H4 (cell line): ENCODE data around the gene PSMA4. TPM values are rescaled to one million over a fixed set of nuclear protein-coding genes. Genes with fewer than 3 reads are reported as not detected.
"Not testable (repeated sequence)": the region's sequence is repeated elsewhere in the genome, so short reads cannot be mapped to it uniquely, and the experiment has no call there.

Experiments used
- DNase-seq: peaks from one replicate; pipeline ENCODE4 v3.0.0-alpha.2; 2015; ENCODE audit warnings: low spot score
- total RNA-seq: library from RNA; depleted of rRNA; stranded (reverse); fragments of >200 nt; shearing (Covaris generic); gene quantifications from 2 replicates; pipeline ENCODE4 v1.2.3, GENCODE V29; 2014; rRNA removed

The PSMA4 gene
- 610 and 702 TPM in 2 replicates for total RNA-seq

DNA sequence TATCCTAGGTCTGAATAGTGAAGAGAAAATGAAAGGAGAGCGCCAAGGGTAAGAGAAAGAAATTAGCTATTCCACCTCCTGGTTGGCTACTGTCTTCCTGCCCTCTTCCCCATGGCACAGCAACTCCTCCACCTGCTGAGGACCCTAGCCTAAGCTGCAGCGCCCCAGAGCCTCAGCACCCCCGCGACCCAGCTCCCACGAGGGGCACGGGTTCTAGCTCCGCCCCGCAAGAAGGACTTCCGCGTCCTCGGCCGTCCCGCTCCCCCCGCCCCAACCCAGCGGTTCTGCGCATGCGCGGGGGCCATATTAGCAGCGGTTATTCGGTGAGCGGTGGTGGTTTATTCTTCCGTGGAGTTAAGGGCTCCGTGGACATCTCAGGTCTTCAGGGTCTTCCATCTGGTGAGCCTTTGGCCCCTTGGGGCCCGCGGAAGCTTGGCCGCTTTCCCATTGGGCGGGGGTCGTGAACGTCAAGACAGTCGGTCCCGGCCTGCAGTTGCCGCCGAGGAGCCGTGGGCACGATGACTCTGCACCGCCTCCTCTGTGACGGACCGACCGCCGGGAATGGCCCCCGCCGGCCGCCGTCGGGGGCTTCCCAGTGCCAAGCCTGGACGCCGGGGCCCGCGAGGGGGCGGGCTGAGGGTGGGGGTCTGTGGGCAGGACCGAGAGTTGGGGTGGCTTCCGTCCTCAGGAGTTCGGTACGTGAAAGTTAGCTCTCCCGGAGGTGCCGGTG lies at the start of gene PSMA4:
TSS of gene PSMA4 (plus strand) at position 304 of the 730 bp plus-strand sequence. CDS start 1,484 bp downstream, outside the sequence.
- DNase-seq = peak; percentile 79

DNA sequence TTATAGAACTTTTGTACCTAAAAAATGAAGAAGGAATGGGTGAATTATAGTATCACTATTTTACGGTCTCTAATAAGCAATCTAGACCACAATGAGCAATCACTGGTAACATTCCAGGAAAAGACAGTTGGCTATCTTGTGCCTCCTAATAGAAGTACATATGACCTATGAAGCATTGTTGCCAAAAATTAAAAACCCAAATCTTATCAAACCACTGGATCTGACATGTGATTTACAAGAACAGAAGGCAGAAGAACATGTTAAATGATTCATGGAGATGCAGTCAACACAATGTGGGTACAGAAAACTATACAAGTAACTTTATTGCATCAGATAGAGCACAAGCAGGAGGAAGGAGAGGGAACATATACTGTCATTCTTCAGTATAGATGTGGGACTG lies 47.4 kb upstream of the PSMA4 start:
- no peak for DNase-seq

DNA sequence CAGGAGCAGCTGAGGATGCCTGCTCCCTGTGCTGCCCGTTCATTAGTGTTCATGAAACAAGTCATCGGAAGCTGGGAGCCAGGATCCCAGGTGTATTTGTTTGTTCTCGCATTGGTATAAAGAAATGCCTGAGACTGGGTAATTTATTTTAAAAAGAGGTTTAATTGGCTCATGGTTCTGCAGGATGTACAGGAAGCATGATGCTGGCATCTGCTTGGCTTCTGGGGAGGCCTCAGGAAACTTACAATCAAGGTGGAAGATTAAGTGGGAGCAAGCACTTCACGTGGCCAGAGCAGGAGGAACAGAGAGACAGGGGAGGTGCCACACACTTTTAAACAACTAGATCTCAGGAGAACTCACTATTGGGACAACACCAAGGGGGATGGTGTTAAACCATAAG lies 38.4 kb upstream of the PSMA4 start:
- DNase-seq = no peak

DNA sequence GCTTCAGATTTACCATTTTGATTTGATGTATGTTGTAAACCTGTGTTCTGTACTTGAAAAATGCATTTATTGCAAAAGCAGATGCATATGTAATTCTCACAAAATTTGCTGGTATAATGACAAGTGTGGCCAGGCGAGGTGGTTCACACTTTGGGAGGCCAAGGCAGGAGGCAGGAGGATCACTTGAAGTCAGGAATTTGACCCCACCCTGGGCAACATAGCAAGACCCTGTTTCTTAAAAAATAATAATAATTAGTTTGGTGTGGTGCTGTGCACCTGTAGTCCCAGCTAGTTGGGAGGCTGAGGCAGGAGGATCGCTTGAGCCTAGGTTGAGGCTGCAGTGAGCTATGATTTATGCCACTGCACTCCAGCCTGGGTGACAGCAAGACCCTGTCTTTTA lies 37.6 kb upstream of the PSMA4 start:
- no peak for DNase-seq

DNA sequence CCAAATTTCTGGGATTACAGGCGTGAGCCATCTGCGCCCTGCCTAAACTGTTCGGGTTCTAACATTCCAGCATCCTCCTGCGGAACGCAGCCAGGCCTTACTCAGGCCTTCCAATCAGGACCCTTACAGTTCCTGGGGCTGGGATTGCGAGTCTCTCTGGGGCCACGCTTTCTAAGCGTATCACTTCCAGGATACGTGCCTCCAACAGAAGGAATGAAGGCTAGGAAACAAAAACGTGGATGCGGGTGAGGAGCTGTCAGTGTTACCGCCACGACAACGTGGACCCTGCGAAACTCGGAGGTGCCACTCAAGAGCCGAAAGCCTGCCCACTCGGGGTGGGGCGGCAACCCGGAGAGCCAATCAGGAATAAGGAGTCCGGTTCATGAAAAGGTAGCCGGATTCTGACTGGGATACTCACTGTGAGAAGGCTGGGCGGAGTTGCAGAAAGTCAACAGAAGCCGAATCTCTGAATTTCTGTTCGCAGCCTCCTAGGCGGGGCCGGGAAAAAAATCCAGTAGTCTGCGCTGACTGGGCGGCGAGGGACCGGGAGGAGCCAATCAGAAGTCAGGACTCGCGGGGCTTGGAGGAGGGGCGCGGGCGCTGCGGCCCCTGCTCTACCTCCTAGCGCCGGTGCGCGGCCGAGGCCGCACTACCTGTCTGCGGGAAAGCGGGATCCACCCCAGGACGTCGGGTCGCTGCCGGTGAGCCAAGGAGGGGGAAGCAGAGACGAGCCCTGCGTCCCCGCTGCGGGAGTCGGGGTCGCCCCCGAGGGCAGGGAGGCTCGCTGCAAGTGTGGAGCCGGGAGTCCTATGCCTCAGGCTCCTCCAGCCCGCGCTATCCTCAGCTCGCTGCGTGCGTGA lies 33.0 kb upstream of the PSMA4 start, which contains the start of gene HYKK:
TSS of gene HYKK (plus strand) at position 607 of the 860 bp plus-strand sequence. CDS start 5,512 bp downstream, outside the sequence.
- peak; percentile 95 for DNase-seq

DNA sequence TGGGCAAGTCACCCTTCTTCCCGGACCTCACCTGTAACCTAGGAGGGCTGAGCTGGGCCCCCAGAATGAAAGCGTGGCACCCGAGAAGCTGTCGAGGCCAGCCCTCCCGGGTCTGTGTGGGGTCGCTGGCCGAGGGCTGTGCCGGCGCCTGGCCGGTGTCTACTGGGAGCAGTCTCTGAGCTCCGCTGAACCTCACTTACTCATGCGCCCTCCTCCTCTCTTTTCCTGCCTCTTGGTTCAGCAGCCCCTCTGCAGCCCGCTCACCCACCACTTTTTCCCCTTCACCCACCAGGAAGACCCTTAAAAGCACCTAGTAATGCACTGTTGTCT lies 32.4 kb upstream of the PSMA4 start:
- no peak for DNase-seq

DNA sequence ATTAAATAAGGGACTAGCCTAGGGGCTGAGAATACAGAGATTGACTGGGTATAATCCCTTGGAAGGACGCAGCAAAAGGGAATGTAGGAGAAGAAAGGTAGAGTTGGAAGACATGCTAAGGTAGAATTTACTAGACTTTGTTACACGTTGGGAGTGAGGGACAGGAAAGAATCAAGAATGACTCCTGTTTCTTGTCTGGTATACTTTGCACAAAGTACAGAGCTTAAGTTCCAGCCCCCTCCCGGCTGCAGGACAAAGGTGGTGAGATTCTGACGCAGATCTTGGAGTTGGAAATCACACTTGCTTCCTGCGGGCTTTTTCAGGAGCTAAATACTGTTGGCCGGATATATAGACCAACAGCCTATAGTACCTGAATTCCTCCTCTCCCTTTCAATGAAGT lies 32.0 kb upstream of the PSMA4 start:
- no peak for DNase-seq

DNA sequence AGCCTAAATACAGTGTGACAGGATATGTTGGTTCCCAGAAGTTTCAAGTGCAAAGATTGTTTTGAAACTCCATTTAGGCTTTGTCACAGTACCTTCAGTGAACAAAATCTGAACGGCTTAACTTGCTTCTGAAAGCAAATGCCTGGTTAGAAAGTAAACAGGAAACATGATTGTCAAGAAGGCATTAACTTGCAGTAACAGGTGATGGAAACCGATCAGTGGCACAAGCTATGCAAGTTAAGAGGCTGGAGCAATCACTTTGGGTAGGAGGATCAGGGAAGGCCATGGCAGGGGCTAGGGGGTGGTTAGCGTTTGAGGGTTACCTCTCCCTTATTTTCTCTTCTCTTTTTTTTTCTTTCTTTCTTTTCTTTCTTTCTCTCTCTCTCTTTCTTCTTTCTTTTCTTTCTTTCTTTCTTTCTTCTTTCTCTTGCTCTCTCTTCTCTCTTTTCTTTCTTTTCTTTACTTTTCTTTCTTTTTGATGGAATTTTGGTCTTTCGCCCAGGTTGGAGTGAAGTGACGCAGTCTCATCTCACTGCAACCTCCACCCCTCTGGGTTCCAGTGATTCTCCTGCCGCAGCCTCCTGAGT lies 30.4 kb upstream of the PSMA4 start:
- no peak for DNase-seq

DNA sequence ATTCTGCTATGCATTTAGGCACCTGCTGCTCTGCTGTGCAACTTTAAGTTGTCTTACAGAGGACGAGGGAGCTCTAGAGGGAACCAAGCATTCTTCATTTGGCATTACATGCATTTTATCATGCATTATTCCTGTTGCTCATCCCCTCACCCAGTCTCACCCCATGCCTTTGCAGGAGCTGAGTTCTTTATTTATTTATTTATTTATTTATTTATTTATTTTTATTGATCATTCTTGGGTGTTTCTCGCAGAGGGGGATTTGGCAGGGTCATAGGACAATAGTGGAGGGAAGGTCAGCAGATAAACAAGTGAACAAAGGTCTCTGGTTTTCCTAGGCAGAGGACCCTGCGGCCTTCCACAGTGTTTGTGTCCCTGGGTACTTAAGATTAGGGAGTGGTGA lies 20.2 kb upstream of the PSMA4 start:
- not testable (repeated sequence) for DNase-seq

DNA sequence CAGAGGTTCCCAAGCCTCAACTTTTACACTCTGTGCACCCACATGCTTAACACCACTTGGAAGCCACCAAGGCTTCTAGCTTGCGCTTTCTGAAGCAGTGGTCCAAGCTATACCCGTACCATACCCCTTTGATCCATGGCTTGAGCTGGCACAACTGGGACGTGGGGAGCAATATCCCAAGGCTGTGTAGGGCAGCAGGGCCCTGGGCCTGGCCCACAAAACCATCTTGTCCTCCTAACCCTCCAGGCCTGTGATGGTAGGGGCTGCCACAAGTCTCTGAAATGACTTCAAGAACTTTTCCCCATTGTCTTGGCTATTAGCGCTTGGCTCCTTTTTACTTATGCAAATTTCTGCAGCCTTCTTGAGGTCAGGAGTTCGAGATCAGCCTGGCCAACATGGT lies 16.0 kb upstream of the PSMA4 start:
- DNase-seq = no peak

DNA sequence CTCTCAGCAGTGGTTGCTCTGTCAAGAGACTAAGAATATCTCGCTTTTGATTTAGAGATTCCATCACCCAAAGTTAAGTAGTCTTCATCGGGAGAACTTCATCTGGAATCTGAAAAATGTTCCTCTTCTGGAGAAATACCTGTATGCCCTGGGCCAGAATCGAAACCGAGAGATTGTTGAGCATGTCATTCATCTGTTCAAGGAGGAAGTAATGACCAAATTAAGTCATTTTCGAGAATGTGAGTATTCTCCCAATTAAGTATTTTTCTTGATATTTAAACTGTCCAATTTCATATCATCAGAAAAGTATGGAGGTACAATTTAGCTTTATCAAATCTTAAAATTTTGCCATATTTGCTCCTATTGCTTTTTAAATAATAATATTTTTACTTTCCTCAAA lies 12.9 kb upstream of the PSMA4 start:
- no peak for DNase-seq

DNA sequence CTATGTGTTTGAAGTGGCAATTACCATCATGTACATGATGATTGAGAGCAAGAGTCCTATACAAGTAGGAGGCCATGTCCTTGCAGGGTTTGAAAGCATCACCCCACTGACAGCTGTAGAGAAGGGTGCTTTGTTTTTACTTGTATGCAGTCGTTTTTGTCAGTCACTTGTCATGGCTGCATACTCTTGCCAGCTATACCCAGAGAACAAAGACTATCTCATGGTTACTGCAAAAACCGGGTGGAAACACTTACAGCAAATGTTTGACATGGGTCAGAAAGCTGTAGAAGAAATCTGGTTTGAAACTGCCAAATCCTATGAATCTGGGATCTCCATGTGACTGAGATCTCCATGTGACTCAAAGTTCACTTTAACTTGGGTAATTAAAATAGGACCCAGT lies 6.9 kb upstream of the PSMA4 start:
- no peak for DNase-seq

DNA sequence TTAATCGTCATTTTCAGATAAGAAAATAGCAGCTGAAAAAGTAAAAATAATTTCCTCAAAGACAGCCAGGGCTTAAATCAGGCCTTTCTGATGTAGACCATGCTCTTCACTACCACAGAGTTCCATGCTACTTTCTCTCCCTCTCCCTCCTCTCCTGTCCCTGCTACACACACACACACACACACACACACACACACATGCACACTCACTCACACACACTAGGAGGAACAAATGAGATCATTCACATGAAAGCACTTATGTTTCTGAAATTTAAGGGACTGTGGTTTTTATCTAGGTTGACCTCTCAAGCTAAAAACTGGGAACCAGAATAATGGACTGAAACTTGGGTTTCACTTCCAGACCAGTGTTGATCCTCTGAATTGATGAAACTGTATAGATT lies 4.1 kb upstream of the PSMA4 start:
- DNase-seq = no peak

DNA sequence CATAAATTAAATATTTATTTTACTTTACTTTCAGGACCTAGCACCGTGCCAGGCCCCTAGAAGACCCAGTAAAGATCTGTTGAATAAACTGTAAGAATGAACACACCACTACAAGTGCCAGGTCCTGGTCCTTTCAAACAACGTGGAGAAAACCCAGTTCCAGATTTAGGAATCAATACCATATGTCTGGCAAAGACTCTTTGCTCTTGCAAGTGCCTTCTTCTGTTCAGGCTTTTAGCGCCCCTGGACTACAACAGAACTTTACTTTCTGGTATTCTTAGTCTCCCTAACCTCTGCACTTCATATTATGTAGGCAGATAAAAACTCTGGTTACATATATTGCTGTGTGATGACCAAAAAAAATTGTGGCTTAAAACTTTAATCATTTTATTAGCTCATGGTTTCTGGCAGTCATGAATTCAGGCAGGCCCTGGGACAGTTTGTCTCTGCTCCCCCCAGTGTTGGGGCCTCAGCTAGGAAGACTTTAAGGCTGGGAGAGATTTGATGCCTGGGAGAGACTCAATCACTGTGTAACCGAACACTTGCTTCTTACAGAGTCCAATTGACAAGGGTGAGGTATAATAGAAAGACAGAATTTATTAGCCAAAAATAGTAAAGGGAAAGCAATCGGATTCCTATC lies 2.9 kb upstream of the PSMA4 start:
- no peak for DNase-seq

DNA sequence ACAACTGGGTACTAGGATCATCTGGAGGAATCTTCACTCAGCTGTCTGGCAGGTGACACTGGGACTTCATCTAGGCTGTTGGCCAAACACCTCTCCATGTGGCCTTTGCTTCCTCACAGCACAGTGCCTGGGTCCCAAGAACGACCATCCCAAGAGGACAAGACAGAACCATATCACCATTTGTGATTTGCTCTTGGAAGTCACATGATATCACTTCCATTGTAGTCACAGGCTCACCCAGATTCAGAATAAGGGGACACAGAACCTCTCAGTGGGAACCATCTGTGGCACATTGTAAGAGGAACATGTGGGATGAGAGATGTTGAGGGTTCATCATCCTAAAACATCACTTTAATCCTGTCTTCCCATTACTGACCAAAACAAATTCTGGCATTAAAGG lies 1.9 kb upstream of the PSMA4 start:
- DNase-seq = no peak

DNA sequence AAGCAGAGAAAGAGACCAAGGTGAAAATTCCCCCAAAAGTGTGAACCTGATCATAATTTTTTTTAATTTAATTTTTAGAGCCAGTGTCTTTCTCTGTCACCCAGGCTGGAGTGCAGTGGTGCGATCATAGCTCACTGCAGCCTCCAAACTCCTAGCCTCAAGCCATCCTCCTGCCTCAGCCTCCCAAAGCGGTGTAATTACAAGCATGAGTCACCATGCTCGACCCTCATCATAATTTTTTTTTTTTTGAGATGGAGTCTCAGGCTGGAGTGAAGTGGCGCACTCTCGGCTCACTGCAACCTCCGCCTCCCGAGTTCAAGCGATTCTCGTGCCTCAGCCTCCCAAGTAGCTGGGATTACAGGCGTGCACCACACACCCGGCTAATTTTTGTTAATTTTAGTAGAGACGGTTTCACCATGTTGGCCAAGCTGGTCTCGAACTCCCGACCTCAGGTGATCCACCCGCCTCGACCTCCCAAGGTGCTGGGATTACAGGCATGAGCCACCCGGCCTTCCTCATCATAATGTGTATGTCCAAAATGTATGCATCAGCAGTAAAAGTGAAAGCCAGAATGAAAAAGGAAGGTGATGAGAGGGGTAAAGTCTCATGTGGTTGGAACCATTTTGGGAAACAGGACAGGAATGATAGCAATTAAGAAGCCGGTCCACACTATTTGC lies 642 bp upstream of the PSMA4 start:
- DNase-seq = not testable (repeated sequence)

DNA sequence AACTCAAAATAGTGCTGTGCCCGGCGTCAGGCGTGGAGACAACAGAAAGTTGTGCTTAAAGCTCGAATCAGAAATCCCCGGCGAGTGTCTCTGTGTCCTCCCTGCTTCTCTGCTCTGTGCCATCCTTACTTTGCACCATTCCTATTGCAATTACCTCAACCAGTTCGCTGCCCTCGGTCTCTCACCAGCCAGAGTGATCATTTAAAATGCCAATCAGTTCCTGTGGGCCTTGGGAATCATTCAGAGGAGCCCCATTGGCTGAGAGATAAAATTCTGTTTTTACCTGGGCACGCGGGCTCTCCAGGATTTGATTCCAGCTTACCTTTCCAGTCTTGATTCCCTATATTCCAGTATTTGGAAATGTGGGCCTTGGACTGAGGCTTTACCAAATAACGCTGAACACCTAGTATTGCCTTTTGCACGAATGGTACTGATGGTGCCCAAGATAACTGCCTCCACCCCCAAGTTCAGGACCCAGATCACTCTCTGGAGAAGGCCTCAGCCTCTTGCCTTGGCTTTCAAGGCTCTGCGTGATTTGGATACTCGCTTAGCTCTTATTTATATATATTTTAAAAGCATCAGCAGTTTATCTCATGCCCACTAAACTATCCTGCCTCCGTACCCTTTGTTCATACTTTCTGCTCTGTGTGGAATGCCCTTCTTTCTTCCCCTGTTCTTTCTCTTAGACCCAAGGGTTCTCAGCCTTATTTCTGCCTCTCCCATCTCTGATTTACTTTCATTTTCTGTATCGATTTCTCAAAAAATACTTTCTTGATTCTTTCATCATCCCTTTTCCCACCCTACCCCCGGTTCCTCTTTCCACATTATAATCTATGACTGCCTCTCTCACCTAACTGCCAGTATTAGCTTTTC lies 863 bp downstream of the PSMA4 start:
- DNase-seq = no peak

DNA sequence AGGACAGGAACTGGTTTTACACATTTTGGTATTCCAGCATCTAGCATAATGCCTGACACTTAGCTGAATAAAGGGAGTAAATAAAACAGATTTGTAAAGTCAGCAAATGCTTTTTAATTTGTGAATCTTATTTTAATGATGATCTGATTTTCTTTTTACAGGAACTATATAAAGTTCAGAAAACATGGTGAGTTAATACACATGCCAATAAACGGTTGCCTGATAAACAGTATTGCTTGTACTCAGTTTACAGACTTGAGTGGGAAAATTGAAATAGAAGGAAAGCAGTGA lies 1.4 kb downstream of the PSMA4 start:
- no peak for DNase-seq

DNA sequence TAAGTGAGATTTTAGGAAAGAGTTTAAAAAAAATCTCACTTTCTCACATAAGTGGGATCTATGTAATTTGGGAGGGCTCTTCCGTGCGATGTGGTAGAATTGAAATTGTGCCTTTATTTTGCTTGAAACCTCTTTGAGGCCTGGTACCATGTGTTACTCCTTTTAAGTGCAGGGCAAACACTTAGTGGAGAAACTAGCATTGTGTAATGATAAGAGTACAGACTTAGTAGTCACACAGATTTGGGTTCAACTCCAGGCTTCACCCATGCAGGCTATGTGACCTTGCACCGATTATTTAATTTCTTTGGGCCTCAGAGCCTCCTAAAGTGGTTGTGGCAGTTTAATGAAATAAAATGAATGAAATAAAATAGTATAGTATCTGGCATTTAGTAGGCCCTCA lies 2.4 kb downstream of the PSMA4 start:
- DNase-seq = no peak

DNA sequence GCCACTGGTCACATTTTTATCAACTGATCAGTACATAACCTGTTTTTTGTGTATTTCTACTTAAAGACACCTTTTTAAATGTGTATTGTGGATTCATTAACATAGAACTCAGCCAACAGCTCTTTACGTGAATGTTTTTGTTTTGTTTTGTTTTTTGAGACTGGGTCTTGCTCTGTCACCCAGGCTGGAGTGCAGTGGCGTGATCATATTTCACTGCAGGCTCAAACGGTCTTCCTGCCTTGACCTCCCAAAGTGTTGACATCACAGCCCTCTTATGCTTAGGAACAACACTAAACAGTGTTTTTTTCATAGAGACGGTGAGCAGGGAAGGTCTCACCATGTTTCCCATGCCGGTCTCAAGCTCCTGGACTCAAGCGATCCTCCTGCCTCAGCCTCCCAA lies 9.9 kb downstream of the PSMA4 start:
- DNase-seq = no peak

DNA sequence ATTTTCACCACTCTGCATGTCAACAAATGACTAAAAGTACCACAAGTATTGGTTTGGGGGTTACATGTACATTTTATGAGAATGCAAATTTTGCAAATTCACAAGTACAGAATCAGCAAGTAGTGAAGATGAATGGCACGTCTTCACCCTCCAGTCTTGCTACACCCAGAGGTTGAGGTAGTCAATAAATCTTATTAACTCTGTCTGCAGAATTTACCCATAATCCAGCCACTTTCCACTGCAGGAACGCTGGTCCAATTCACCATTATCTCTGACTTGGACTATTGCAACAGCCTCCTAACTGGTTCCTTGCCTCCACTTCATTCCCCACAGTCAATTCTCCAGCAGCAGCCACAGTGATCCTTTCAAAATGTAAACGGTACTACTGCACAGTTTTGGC lies 10.6 kb downstream of the PSMA4 start:
- no peak for DNase-seq
